HepG2 (cell line): ENCODE measurements around the gene ETHE1. TPM values are rescaled to one million over a fixed set of nuclear protein-coding genes. Genes with fewer than 3 reads are reported as not detected.
A peak's percentile ranks its signal among the peaks of the same experiment; 100 is the strongest.

Source experiments
- ATAC-seq: fragments of 200-7000 bp; cut with Tn5 transposase; 3 replicates; pipeline ENCODE4 v1.9.1; 2020; ENCODE audit warnings: mild to moderate bottlenecking, moderate library complexity
- BruUV-seq: library from RNA; stranded (reverse); fragments of 400-500 nt; replicated peaks from 2 replicates; lab custom pipeline; 2021; lab: Mats Ljungman, UMichigan
- CTCF ChIA-PET: fragments of 300-600 bp; formaldehyde crosslinking; extraction: SDS; loops from one replicate; lab custom pipeline; 2021; ENCODE audit warnings: low total read pairs, inconsistent platforms, low intra/inter-chr PET ratio; lab: Yijun Ruan, JAX
- POLR2A ChIA-PET: fragments of 350-600 bp; sonication (Branson Sonifier 250); formaldehyde crosslinking; loops from one replicate; lab custom pipeline; 2020; ENCODE audit warnings: antibody characterized with exemption, inconsistent platforms; lab: Yijun Ruan, JAX
- DNase-seq: peaks from one replicate; pipeline ENCODE4 v3.0.0-alpha.2; 2015; ENCODE audit warnings: low spot score
- FAIRE-seq: peaks from 3 replicates; lab custom pipeline; 2011; peaks lifted over from hg19 to GRCh38; lab: Jason Lieb, UNC
- H2AFZ ChIP-seq: one replicate; pipeline ENCODE4 v1.6.1; 2011; ENCODE audit warnings: low read length, inconsistent platforms
- H3K27ac ChIP-seq: fragments of 300-600 bp; 3 replicates; pipeline ENCODE4 v1.8.0; 2011; ENCODE audit warnings: mixed run types, mild to moderate bottlenecking, mixed read lengths, low read length, inconsistent platforms; ENCODE audit not compliant: insufficient read depth; ENCODE audit errors: extremely low read length
- H3K27me3 ChIP-seq, 2 experiments: fragments of 200-600 bp in 1 of 2; 2 replicates in 1 of 2; 3 replicates in 1 of 2; pipeline versions ENCODE4 v1.6.0 to v1.8.0; 2011; ENCODE audit warnings: low read length in 2 of 2, mild to moderate bottlenecking in 2 of 2, moderate library complexity in 2 of 2, inconsistent platforms in 1 of 2; ENCODE audit not compliant: insufficient read depth in 2 of 2, control insufficient read depth in 1 of 2
- H3K36me3 ChIP-seq, 2 experiments: fragments of 200-600 bp in 1 of 2; replicated peaks in 1 of 2; 2 replicates in 1 of 2; 3 replicates in 1 of 2; pipeline versions ENCODE4 v1.5.1 to v1.8.0; 2011; ENCODE audit warnings: low read length in 2 of 2, inconsistent platforms in 1 of 2; ENCODE audit not compliant: insufficient read depth in 2 of 2, control insufficient read depth in 1 of 2
- H3K4me1 ChIP-seq: 2 replicates; pipeline ENCODE4 v1.5.1; 2012; ENCODE audit warnings: low read length, inconsistent platforms; ENCODE audit not compliant: insufficient read depth
- H3K4me2 ChIP-seq: 2 replicates; pipeline ENCODE4 v1.6.0; 2011; ENCODE audit warnings: low read depth, low read length, inconsistent platforms
- H3K4me3 ChIP-seq, 3 experiments: fragments of 200-600 bp in 1 of 3; sonication (generic), shearing (Covaris generic) in 1 of 3; replicated peaks in 1 of 3; 2 replicates each; pipeline ENCODE4 v1.5.1; 2011 to 2016; ENCODE audit warnings: low read length in 3 of 3, inconsistent platforms in 2 of 3, low read depth in 2 of 3, mild to moderate bottlenecking in 2 of 3, control low read depth in 1 of 3, mixed read lengths in 1 of 3; ENCODE audit not compliant: insufficient read depth in 1 of 3
- H3K79me2 ChIP-seq: one replicate; pipeline ENCODE4 v1.6.1; 2011; ENCODE audit warnings: low read length, inconsistent platforms; ENCODE audit not compliant: insufficient read depth
- H3K9ac ChIP-seq: 2 replicates; pipeline ENCODE4 v1.6.0; 2011; ENCODE audit warnings: mild to moderate bottlenecking, low read depth, low read length, inconsistent platforms; ENCODE audit not compliant: insufficient read depth
- H3K9me3 ChIP-seq: 2 replicates; pipeline ENCODE4 v1.5.1; 2012; ENCODE audit warnings: mild to moderate bottlenecking, low read length
- H4K20me1 ChIP-seq: 2 replicates; pipeline ENCODE4 v1.6.0; 2011; ENCODE audit warnings: inconsistent platforms, mild to moderate bottlenecking, low read length, moderate library complexity; ENCODE audit not compliant: insufficient read depth
- ATM ChIP-seq: fragments of 450-650 bp; IDR thresholded peaks from 2 replicates; pipeline ENCODE4 v1.7.1; 2017; ENCODE audit warnings: mild to moderate bottlenecking, borderline replicate concordance
- ETV5 ChIP-seq: IDR thresholded peaks from 2 replicates; pipeline ENCODE4 v1.6.1; 2018; ENCODE audit warnings: missing biosample characterization, missing genetic modification reagents, inconsistent platforms, borderline replicate concordance
- GATAD2A ChIP-seq: IDR thresholded peaks from 2 replicates; pipeline ENCODE4 v1.6.1; 2016
- HIVEP1 ChIP-seq: sonication (generic); formaldehyde crosslinking; IDR thresholded peaks from 2 replicates; pipeline ENCODE4 v1.4.0; 2020; ENCODE audit warnings: mild to moderate bottlenecking, missing genetic modification reagents
- LCORL ChIP-seq, 2 experiments: fragments of 450-650 bp in 1 of 2; sonication (generic) in 1 of 2; formaldehyde crosslinking in 1 of 2; IDR thresholded peaks; 2 replicates each; pipeline versions ENCODE4 v1.5.0 to v1.6.1; 2017 to 2020; ENCODE audit warnings: antibody characterized with exemption in 1 of 2, missing genetic modification reagents in 1 of 2
- NPAS2 ChIP-seq: sonication (generic); formaldehyde crosslinking; IDR thresholded peaks from 2 replicates; pipeline ENCODE4 v1.8.0; 2022; ENCODE audit warnings: mild to moderate bottlenecking, missing genetic modification reagents, borderline replicate concordance
- RAD21 ChIP-seq: fragments of 450-650 bp; formaldehyde crosslinking; IDR thresholded peaks from 2 replicates; pipeline ENCODE4 v1.5.0; 2020; ENCODE audit warnings: mild to moderate bottlenecking
- STAG1 ChIP-seq: sonication (generic); formaldehyde crosslinking; IDR thresholded peaks from 2 replicates; pipeline ENCODE4 v1.4.0; 2020; ENCODE audit warnings: missing genetic modification reagents
- TFAP4 ChIP-seq: sonication (generic); IDR thresholded peaks from 2 replicates; pipeline ENCODE4 v1.6.1; 2016; ENCODE audit warnings: low read depth, borderline replicate concordance
- TP53 ChIP-seq: sonication (generic); formaldehyde crosslinking; conservative IDR thresholded peaks from 2 replicates; pipeline ENCODE4 v1.4.0; 2020; ENCODE audit warnings: missing genetic modification reagents
- XRCC5 ChIP-seq: fragments of 200-400 bp; formaldehyde crosslinking; optimal IDR thresholded peaks from 2 replicates; pipeline ENCODE3; 2017; ENCODE audit warnings: mild to moderate bottlenecking, low read length
- ZNF235 ChIP-seq: sonication (generic); formaldehyde crosslinking; IDR thresholded peaks from 2 replicates; pipeline ENCODE4 v1.8.1; 2023; ENCODE audit warnings: mild to moderate bottlenecking, missing genetic modification reagents, borderline replicate concordance
- ZNF337 ChIP-seq: sonication (generic); formaldehyde crosslinking; IDR thresholded peaks from 2 replicates; pipeline ENCODE4 v1.5.1; 2020; ENCODE audit warnings: missing genetic modification reagents, low read depth, mild to moderate bottlenecking, borderline replicate concordance
- ZNF414 ChIP-seq: sonication (generic); formaldehyde crosslinking; IDR thresholded peaks from 2 replicates; pipeline ENCODE4 v1.5.0; 2020; ENCODE audit warnings: missing genetic modification reagents
- ZNF747 ChIP-seq: sonication (generic); formaldehyde crosslinking; IDR thresholded peaks from 2 replicates; pipeline ENCODE4 v1.8.1; 2023; ENCODE audit warnings: missing genetic modification reagents, mild to moderate bottlenecking, borderline replicate concordance
- WGBS: methylation state at CpG from one replicate; pipeline ENCODE4 v1.1.6; 2017; ENCODE audit warnings: low lambda C conversion rate; 5-methylcytosine and 5-hydroxymethylcytosine counted together
- in situ Hi-C: cut with HindIII; loops from 2 replicates; pipeline ENCODE4 v1.10.0; 2017; ENCODE audit warnings: low pct_unique_long_range_greater_than_20kb; ENCODE audit not compliant: extremely low pct_ligation_motif_present
- intact Hi-C: fragments of 100-400 bp; cut with micrococcal nuclease; formaldehyde crosslinking; loops from one replicate; pipeline ENCODE4 v1.10.0; 2022; ENCODE audit not compliant: unreplicated experiment
- polyA plus RNA-seq, 8 experiments: library from polyadenylated mRNA; depleted of rRNA in 3 of 8; stranded (reverse) in 7 of 8; unstranded in 1 of 8; fragments of >200 nt; fragmentation: Illumina TruSeq in 4 of 8; extraction: Trizol in 4 of 8; gene quantifications; 2 replicates each; pipeline versions ENCODE4 v1.2.1 to v1.2.3, GENCODE V29; 2011 to 2016; ENCODE audit warnings: low read depth in 4 of 8, missing spikeins in 1 of 8, mixed read lengths in 1 of 8; ENCODE audit not compliant: insufficient read depth in 1 of 8
- total RNA-seq, 5 experiments: library from RNA; depleted of rRNA; stranded (reverse); fragments of >200 nt; fragmentation: Illumina TruSeq; extraction: Trizol; gene quantifications; 2 replicates each; pipeline ENCODE4 v1.2.3, GENCODE V29; 2016; ENCODE audit warnings: low read depth in 1 of 5
- TF ChIP-seq, protein P1 (sequence below): sonication (generic); formaldehyde crosslinking; IDR thresholded peaks from 2 replicates; pipeline ENCODE4 v1.5.0; 2020; ENCODE audit warnings: mild to moderate bottlenecking, missing genetic modification reagents
- TF ChIP-seq, protein P2 (sequence below): sonication (generic); formaldehyde crosslinking; IDR thresholded peaks from 2 replicates; pipeline ENCODE4 v1.4.0; 2020; ENCODE audit warnings: missing genetic modification reagents, borderline replicate concordance

ETHE1 gene
- total and polyA plus RNA-seq, 2 of the 13 experiments (the other 11 are each of a cell fraction or from before 2014, with no cell fraction given), result 32.5 to 58.4 TPM

GRCh38 chr19:43519436-43520088 lies 7.4 kb downstream of the ETHE1 start:
- H3K9me3 ChIP-seq, result no peaks in the 10 kb centered on the region
- in situ Hi-C loops (loop anchor here (5.0 kb wide), 1 partner anchor 72 kb away; no protein-coding TSS in a partner anchor), intact Hi-C loops (loop anchor here (1.0 to 10.0 kb wide), 3 partner anchors 72 to 86 kb away; partner anchors contain the start of genes IRGQ and ZNF576)
- peak; percentile 71 for FAIRE-seq
- H4K20me1 ChIP-seq, result no peaks in the 10 kb centered on the region
- ChIA-PET CTCF (interaction anchor here (2.5 to 5.1 kb wide), 2 partner anchors 73 to 86 kb away, joined by 18 to 109 read pairs; no protein-coding TSS in a partner anchor), POLR2A (interaction anchor here (0.6 to 2.0 kb wide), 4 partner anchors 9 to 72 kb away, joined by 3 to 19 read pairs (median 5); partner anchors contain the start of gene PHLDB3)
- no peak overlapping the region for H3K9ac ChIP-seq
- H3K4me1 ChIP-seq, result peaks cover 3% of the 10 kb centered on the region
- H3K4me3 ChIP-seq, result no peak overlapping the region
- no peaks in the 10 kb centered on the region for H3K36me3 ChIP-seq
- DNase-seq, result peak; percentile 72
- BruUV-seq, result no TSS peak
- H3K27me3 ChIP-seq, result no peaks in the 10 kb centered on the region
- H3K79me2 ChIP-seq, result no peaks in the 10 kb centered on the region
- peak; percentile 56 for ATAC-seq
- H3K27ac ChIP-seq, result no peak overlapping the region
- WGBS, result 65% methylated on average over 10 of the region's 10 CpGs
- no peak overlapping the region for H2AFZ ChIP-seq
- H3K4me2 ChIP-seq, result no peak overlapping the region
- TF ChIP-seq TFAP4, result no peak
- TF ChIP-seq, protein P1, sequence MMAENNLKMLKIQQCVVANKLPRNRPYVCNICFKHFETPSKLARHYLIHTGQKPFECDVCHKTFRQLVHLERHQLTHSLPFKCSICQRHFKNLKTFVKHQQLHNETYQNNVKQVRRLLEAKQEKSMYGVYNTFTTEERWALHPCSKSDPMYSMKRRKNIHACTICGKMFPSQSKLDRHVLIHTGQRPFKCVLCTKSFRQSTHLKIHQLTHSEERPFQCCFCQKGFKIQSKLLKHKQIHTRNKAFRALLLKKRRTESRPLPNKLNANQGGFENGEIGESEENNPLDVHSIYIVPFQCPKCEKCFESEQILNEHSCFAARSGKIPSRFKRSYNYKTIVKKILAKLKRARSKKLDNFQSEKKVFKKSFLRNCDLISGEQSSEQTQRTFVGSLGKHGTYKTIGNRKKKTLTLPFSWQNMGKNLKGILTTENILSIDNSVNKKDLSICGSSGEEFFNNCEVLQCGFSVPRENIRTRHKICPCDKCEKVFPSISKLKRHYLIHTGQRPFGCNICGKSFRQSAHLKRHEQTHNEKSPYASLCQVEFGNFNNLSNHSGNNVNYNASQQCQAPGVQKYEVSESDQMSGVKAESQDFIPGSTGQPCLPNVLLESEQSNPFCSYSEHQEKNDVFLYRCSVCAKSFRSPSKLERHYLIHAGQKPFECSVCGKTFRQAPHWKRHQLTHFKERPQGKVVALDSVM (CRISPR knock-in tag), result no peak
- TF ChIP-seq NPAS2 (CRISPR knock-in tag), result no peak
- TF ChIP-seq, protein P2, sequence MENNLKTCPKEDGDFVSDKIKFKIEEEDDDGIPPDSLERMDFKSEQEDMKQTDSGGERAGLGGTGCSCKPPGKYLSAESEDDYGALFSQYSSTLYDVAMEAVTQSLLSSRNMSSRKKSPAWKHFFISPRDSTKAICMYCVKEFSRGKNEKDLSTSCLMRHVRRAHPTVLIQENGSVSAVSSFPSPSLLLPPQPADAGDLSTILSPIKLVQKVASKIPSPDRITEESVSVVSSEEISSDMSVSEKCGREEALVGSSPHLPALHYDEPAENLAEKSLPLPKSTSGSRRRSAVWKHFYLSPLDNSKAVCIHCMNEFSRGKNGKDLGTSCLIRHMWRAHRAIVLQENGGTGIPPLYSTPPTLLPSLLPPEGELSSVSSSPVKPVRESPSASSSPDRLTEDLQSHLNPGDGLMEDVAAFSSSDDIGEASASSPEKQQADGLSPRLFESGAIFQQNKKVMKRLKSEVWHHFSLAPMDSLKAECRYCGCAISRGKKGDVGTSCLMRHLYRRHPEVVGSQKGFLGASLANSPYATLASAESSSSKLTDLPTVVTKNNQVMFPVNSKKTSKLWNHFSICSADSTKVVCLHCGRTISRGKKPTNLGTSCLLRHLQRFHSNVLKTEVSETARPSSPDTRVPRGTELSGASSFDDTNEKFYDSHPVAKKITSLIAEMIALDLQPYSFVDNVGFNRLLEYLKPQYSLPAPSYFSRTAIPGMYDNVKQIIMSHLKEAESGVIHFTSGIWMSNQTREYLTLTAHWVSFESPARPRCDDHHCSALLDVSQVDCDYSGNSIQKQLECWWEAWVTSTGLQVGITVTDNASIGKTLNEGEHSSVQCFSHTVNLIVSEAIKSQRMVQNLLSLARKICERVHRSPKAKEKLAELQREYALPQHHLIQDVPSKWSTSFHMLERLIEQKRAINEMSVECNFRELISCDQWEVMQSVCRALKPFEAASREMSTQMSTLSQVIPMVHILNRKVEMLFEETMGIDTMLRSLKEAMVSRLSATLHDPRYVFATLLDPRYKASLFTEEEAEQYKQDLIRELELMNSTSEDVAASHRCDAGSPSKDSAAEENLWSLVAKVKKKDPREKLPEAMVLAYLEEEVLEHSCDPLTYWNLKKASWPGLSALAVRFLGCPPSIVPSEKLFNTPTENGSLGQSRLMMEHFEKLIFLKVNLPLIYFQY (CRISPR knock-in tag), result no peak
- no peak for TF ChIP-seq ATM
- TF ChIP-seq RAD21 (CRISPR knock-in tag), result peak; percentile 89
- TF ChIP-seq ZNF337, result no peak
- TF ChIP-seq LCORL (IDR thresholded peaks at IDR 0.05), result no peak
- TF ChIP-seq LCORL (CRISPR knock-in tag; IDR thresholded peaks at IDR 0.05), result no peak
- no peak for TF ChIP-seq ZNF414 (CRISPR knock-in tag)
- TF ChIP-seq ZNF235 (CRISPR knock-in tag), result no peak
- TF ChIP-seq TP53, result no peak
- TF ChIP-seq HIVEP1 (CRISPR knock-in tag), result no peak
- TF ChIP-seq XRCC5, result no peak
- no peak for TF ChIP-seq ETV5 (CRISPR knock-in tag)
- 0 out of 2 replicates have a peak, but pooled peaks have one; percentile 12 for TF ChIP-seq GATAD2A (CRISPR knock-in tag)
- peak; percentile 95 for TF ChIP-seq STAG1
- TF ChIP-seq ZNF747, result no peak
